T-helper 17 cell (primary cell): ENCODE measurements around the gene BEST2. TPM values are rescaled to one million over a fixed set of nuclear protein-coding genes. Genes with fewer than 3 reads are reported as not detected.
"Not testable (repeated sequence)": the region's sequence is repeated elsewhere in the genome, so short reads cannot be mapped to it uniquely, and the experiment has no call there.

Experiments used
- ATAC-seq: fragments of 150-1000 bp; cut with Tn5 transposase; 2 replicates; pipeline ENCODE4 v1.10.0; 2021; ENCODE audit warnings: mild to moderate bottlenecking, moderate library complexity
- DNase-seq, 3 donors: peaks; one replicate each; pipeline versions ENCODE4 v3.0.0 to v3.0.0-alpha.2; 2020 to 2021
- H3K9me3 ChIP-seq: one replicate; pipeline ENCODE4 v1.7.0; 2013; ENCODE audit warnings: low read length, mild to moderate bottlenecking; ENCODE audit not compliant: control insufficient read depth, poor library complexity, severe bottlenecking
- H3K27ac Mint-ChIP-seq: one replicate; pipeline ENCODE4 v1.8.0; 2022; ENCODE audit warnings: mild to moderate bottlenecking, moderate library complexity, mixed read lengths
- H3K27me3 Mint-ChIP-seq: one replicate; pipeline ENCODE4 v1.8.0; 2022; ENCODE audit warnings: mixed read lengths
- H3K36me3 Mint-ChIP-seq: one replicate; pipeline ENCODE4 v1.8.0; 2022; ENCODE audit warnings: low read depth, mixed read lengths
- H3K4me1 Mint-ChIP-seq: one replicate; pipeline ENCODE4 v1.8.0; 2022; ENCODE audit warnings: mild to moderate bottlenecking, mixed read lengths
- H3K4me3 Mint-ChIP-seq: one replicate; pipeline ENCODE4 v1.8.0; 2022; ENCODE audit warnings: mild to moderate bottlenecking, moderate library complexity, mixed read lengths
- total RNA-seq, 4 donors: library from RNA in 2 of 4; stranded (reverse) in 2 of 4; gene quantifications; one replicate each; pipeline ENCODE4 v1.2.3 and lab custom pipeline; 2022 to 2026

BEST2 gene
- total RNA-seq = not detected
- total RNA-seq (lab: John Stamatoyannopoulos, UW) = 0 reads per million in 2 donors

DNA sequence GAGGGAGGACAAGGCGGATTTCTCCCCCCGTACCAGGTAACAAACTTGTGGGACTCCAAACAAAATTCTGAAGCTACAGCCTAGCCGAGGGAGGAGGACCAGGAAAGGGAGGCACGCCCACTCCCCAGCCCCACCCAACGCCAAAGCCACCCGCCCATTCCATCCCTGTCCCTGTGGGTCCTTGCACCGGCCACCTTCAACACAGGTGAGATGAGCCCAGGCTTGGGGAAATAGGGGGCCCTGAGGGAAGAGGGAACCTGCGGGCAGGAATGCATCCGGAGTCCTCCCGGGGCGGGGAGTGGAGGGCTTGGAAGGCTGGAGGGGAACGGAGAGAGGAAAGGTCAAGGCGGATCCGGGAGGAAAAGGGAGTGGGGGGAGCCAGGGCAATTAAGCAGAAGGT, at the start of gene BEST2:
TSS of gene BEST2 (plus strand) at position 157 of the 400 bp plus-strand sequence. CDS start 802 bp downstream, outside the sequence.
- Mint-ChIP-seq H3K27ac (peak within 1 kb of the TSS; percentile 72), H3K27me3 (peaks cover 38% of the 10 kb centered on the region), H3K4me3 (peak within 1 kb of the TSS; percentile 12), H3K36me3 (peaks cover 9% of the 10 kb centered on the region), H3K4me1 (peaks cover 8% of the 10 kb centered on the region)
- DNase-seq = no peak
- no peaks in the 10 kb centered on the region for H3K9me3 ChIP-seq
- no peak for ATAC-seq

DNA sequence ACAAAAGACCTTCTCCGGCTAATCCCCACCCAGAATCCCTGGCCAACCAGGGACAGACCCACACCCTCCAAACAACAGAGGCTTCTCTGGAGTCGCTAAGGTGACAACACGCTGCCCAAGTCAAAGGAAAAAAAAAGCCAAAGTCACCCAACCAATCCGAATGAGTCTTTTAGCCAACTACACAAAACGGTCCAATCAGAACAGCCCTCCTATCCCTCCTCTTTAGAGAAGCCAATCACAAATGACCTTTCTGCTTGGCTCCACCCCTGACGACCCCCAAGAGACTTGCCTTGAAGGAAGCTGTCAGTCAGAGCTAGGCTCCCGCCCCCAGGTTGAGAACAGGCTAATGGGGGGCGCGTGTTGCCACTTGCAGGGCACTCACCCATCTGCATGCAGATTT, 48.5 kb upstream of the BEST2 start:
- no peak for ATAC-seq
- H3K36me3 Mint-ChIP-seq = peaks cover 7% of the 10 kb centered on the region

DNA sequence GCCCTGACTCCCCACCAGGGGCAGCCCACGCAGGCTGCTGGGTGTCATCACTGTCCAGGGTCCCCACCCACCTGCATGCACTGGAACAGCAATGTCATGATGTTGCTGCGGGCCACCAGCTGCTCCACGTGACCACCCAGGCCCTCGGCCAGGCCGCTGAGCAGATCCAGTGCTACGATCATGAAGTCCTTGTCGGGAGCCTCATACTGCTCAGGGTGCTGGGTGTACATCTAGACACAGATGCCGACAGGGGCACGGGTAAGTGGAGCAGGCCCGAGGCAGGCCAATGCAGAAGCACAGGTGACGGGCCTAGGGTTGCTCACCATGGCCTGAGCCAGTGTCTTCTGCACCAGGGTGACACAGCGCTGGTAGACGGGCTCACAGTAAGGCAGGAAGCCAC, 46.4 kb upstream of the BEST2 start:
- Mint-ChIP-seq H3K27me3 (no peaks in the 10 kb centered on the region), H3K36me3 (peaks cover 5% of the 10 kb centered on the region), H3K4me3 (no peak overlapping the region), H3K27ac (no peak overlapping the region), H3K4me1 (no peaks in the 10 kb centered on the region)
- DNase-seq (no peak), ATAC-seq (no peak)
- no peaks in the 10 kb centered on the region for H3K9me3 ChIP-seq

More for the DNA sequence above, 48.5 kb upstream of the BEST2 start:
- Mint-ChIP-seq H3K4me3 (no peak overlapping the region), H3K27ac (no peak overlapping the region), H3K27me3 (no peaks in the 10 kb centered on the region), H3K4me1 (peaks cover 4% of the 10 kb centered on the region)
- DNase-seq = no peak
- no peaks in the 10 kb centered on the region for H3K9me3 ChIP-seq

DNA sequence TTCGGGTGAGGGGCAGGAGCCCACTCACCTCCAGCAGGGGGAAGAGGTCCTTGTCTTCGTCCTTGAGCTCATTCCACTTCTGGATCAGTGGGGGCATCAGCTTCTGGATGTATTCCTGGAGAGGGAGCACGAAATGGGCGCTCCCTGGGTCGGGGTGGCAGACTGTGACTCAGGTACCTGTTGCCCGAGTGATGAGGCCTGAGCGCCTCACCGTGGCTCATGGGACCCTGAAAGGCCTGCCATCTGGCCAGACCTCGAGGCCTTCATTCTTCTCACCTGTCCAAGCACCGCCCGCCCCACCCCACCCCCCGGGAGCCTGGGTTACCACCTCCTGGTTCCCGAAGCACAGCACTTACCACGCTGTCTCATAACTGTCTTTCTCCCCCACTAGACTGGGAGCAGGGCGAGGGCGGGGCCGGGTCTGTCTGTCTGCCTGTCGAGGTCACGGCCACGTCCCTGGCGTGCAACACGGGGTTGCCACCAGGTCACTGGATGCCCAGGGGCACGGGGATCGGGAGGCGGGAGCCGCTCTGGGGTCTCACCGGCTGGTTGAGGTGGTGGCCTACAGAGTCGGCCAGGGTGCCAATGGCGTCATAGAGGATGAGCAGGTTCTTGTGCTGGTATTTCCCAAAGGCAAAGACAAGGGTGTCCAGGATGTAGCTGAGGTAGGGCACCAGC, 45.8 kb upstream of the BEST2 start:
- H3K9me3 ChIP-seq = no peaks in the 10 kb centered on the region
- DNase-seq = no peak
- Mint-ChIP-seq H3K27me3 (no peaks in the 10 kb centered on the region), H3K27ac (no peak overlapping the region), H3K4me1 (no peaks in the 10 kb centered on the region), H3K4me3 (no peak overlapping the region), H3K36me3 (peaks cover 5% of the 10 kb centered on the region)
- no peak for ATAC-seq

DNA sequence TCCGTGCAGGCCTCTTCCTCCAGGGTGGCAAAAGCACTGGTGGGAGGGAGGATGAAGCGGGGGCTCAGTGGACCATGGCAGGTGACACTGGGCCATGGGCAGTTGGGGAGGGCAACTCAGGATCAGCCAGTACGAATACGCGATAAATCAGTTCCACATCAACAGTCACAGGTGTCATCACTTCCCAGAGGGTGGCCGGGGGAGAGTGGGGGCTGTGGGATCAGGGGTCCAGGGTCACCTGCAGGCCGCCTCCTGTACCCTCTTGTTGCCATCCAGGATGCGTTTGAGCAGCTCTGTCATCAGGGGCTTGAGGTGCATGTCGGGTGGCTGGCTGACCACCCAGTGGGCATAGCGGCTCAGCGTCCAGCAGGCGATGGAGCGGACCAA, 45.3 kb upstream of the BEST2 start:
- H3K36me3 Mint-ChIP-seq = peaks cover 5% of the 10 kb centered on the region
- no peak overlapping the region for H3K27ac Mint-ChIP-seq
- H3K4me1 Mint-ChIP-seq = no peaks in the 10 kb centered on the region
- no peak overlapping the region for H3K4me3 Mint-ChIP-seq
- no peak for ATAC-seq
- no peaks in the 10 kb centered on the region for H3K9me3 ChIP-seq
- no peaks in the 10 kb centered on the region for H3K27me3 Mint-ChIP-seq
- no peak for DNase-seq

DNA sequence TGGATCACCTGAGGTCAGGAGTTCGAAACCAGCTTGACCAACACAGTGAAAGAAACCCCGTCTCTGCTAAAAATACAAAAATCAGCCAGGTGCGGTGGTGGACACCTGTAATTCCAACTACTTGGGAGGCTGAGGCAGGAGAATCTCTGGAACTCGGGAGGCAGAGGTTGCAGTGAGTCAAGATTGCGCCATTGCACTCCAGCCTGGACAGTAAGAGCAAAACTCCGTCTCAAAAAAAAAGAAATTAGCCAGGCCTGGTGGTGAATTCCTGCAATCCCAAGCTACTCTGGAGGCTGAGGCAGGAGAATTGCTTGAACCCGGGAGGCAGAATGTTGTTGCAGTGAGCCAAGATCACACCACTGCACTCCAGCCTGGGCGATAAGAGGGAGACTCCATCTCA, 43.0 kb upstream of the BEST2 start:
- H3K4me1 Mint-ChIP-seq = no peaks in the 10 kb centered on the region

DNA sequence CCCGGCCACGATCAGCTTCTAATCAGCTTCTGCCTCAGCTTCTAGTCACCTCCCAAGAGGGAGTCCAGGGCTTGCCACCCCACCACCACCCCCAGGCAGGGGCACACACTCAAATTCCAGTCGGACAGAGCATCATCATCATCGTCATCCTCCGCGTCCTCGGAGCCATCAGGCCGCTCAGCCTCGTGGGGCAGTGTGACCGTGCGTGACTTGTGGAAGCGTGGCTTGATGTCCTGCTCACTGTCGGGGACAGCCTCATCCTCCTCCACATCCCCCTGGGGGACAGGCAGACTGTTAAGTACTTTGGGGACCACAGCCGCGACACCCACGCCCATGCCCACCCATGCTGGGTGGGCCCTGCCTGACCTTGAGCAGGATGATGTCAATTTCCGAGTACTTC, 40.4 kb upstream of the BEST2 start:
- no peak for DNase-seq
- no peak overlapping the region for H3K27ac Mint-ChIP-seq
- H3K9me3 ChIP-seq = no peaks in the 10 kb centered on the region
- peaks cover 2% of the 10 kb centered on the region for H3K36me3 Mint-ChIP-seq
- no peak for ATAC-seq
- no peaks in the 10 kb centered on the region for H3K27me3 Mint-ChIP-seq
- no peak overlapping the region for H3K4me3 Mint-ChIP-seq
- H3K4me1 Mint-ChIP-seq = no peaks in the 10 kb centered on the region

More for the DNA sequence above, 43.0 kb upstream of the BEST2 start:
- DNase-seq (no peak), ATAC-seq (no peak)
- no peaks in the 10 kb centered on the region for H3K27me3 Mint-ChIP-seq
- no peak overlapping the region for H3K4me3 Mint-ChIP-seq
- H3K9me3 ChIP-seq = no peaks in the 10 kb centered on the region
- H3K36me3 Mint-ChIP-seq = peaks cover 4% of the 10 kb centered on the region
- H3K27ac Mint-ChIP-seq = no peak overlapping the region

DNA sequence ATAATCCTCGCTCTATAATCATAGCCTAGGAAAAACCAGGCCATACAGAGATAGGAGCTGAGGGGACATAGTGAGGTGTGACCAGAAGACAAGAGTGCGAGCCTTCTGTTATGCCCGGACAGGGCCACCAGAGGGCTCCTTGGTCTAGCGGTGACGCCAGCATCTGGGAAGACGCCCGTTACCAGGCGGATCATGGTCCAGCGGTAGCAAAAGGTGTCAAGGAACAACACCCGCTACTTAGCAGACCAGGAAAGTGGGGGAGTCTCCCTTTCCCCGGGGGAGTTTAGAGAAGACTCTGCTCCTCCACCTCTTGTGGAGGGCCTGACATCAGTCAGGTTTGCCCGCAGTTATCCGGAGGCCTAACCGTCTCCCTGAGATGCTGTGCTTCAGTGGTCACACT, 39.5 kb upstream of the BEST2 start:
- H3K9me3 ChIP-seq, H3K27me3 Mint-ChIP-seq, H3K36me3 Mint-ChIP-seq, H3K4me3 Mint-ChIP-seq, H3K27ac Mint-ChIP-seq, DNase-seq, ATAC-seq, H3K4me1 Mint-ChIP-seq: not testable (repeated sequence)

DNA sequence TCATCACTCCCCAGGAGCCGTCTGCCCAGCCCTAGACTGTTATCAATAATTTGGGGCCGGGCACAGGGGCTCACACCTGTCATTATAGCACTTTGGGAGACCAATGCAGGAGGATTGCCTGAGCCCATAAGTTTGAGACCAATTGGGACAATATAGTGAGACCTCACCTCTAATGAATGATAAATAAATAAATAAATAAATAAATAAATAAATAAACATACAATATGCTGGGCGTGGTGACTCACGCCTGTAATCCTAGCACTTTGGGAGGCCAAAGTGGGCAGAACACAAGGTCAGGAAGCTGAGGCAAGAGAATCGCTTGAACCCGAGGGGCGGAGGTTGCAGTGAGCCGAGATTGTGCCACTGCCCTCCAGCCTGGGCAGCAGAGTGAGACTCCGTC, 38.3 kb upstream of the BEST2 start:
- not testable (repeated sequence) for H3K4me1 Mint-ChIP-seq, H3K9me3 ChIP-seq, H3K4me3 Mint-ChIP-seq, H3K27me3 Mint-ChIP-seq, H3K36me3 Mint-ChIP-seq, ATAC-seq, H3K27ac Mint-ChIP-seq, DNase-seq

DNA sequence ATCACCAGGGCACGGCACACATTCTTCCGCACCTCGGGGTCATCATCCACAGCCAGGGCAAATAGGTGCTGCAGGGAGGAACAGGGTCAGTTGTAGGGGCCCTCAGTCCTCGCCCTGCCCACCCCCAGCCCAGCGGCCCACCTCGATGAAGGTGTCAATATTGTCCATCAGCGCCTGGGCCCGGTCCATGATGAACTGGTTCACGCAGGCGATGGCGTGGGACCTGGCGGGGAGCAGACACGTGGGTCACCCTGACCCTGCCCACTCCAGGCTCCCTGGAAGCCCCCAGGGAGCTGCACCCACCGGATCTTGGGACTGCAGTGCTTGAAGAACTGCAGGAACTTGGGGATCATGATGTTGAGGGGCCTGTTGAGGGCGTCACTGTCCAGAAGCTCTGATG, 36.5 kb upstream of the BEST2 start:
- Mint-ChIP-seq H3K27ac (no peak overlapping the region), H3K4me3 (no peak overlapping the region), H3K4me1 (no peaks in the 10 kb centered on the region), H3K27me3 (no peaks in the 10 kb centered on the region), H3K36me3 (peaks cover 3% of the 10 kb centered on the region)
- no peaks in the 10 kb centered on the region for H3K9me3 ChIP-seq
- DNase-seq (no peak), ATAC-seq (no peak)

DNA sequence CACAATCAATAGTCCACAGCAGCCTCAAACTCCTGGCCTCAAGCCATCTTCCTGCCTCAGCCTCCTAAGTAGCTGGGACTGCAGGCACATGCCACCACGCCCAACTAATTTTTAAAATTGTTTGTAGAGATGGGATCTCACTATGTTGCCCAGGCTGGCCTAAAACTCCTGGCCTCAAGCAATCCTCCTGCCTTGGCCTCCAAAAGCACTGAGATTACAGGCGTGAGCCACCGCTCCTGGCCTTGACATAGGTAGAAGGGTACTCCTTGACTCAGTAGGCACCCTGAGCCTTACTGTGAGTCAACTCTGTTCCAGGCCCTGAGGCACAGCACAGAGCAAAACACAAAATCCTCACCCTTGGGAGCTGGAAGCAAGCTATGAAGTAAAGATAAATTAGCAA, 35.7 kb upstream of the BEST2 start:
- Mint-ChIP-seq H3K27ac (no peak overlapping the region), H3K4me1 (peaks cover 5% of the 10 kb centered on the region), H3K4me3 (no peak overlapping the region), H3K27me3 (no peaks in the 10 kb centered on the region), H3K36me3 (peaks cover 3% of the 10 kb centered on the region)
- DNase-seq (no peak), ATAC-seq (no peak)
- no peaks in the 10 kb centered on the region for H3K9me3 ChIP-seq

DNA sequence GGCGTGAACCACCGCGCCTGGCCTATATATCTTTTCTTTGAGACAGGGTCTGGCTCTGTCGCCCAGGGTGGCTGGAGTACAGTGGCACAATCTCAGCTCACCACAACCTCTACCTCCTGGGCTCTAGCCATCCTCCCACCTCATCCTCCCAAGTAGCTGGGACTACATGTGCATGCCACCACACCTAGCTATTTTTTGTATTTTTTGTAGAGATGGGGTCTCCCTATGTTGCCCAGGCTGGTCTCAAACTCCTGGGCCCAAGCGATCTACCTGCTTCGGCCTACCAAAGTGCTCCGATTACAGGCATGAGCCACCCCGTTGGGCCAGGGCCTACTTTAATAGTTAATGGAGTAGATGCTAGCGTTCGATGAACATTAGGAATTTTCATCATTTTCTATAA, 31.3 kb upstream of the BEST2 start:
- Mint-ChIP-seq H3K27ac (peak overlapping the region; percentile 95), H3K27me3 (no peaks in the 10 kb centered on the region), H3K4me1 (peaks cover 28% of the 10 kb centered on the region), H3K36me3 (peaks cover 2% of the 10 kb centered on the region), H3K4me3 (peak overlapping the region; percentile 88)
- ATAC-seq = no peak
- DNase-seq = no peak
- no peaks in the 10 kb centered on the region for H3K9me3 ChIP-seq

DNA sequence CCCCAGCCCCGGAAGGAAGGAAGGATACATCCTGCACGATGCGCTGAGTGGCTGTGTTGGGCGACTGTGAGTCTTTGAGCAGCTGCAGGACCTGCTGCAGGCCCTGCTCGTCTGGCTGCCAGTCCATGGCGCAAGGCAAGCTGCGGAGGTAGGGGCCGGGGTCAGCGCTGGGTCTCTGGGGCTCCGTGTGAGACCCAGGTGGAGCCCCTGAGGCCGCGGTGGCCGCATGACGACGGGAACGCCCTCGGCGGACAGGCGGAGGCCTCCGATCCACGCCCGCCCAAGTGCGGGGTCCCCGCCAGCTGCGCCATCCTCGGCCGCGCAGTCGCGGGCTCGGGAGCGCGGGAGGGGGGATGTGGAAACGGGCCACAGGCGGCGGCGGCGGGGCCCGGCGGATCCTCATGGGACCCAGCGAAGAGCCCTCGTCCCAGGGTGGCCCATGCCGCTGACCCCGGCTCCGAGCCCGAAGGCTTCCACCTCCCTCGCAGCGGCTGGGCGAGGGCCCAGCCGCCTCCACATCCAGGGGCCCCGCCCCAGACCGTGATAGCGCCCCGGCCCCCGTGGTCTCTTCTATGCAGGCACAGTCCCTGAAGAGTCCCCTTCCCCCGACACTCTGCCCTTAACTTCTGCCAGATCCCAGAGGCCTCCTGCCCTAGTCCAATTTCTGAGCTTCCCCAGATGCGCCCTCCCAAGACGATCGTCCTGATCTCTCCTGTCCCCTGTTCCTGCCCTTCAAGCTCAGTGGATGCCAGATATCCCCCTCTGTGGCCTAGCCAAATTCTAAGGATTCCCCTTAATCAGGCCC, 30.5 kb upstream of the BEST2 start:
- DNase-seq (no peak), ATAC-seq (no peak)
- H3K36me3 Mint-ChIP-seq = peaks cover 2% of the 10 kb centered on the region
- H3K9me3 ChIP-seq = no peaks in the 10 kb centered on the region
- no peaks in the 10 kb centered on the region for H3K27me3 Mint-ChIP-seq
- H3K4me3 Mint-ChIP-seq = peak overlapping the region; percentile 96
- peaks cover 28% of the 10 kb centered on the region for H3K4me1 Mint-ChIP-seq
- H3K27ac Mint-ChIP-seq = peak overlapping the region; percentile 95
